SK-N-MC (cell line): ENCODE data around the gene ATXN1.

Source experiments
- EZH2 ChIP-seq: fragments of 200-600 bp; sonication (generic); IDR thresholded peaks from one replicate; pipeline ENCODE4 v1.6.1; 2017; ENCODE audit warnings: antibody characterized with exemption
- FOXP2 ChIP-seq: optimal IDR thresholded peaks from 2 replicates; pipeline ENCODE3; 2011; ENCODE audit warnings: mild to moderate bottlenecking, moderate library complexity; ENCODE audit not compliant: insufficient read depth; ENCODE audit errors: extremely low read length, control extremely low read depth
- POLR2AphosphoS5 ChIP-seq: IDR thresholded peaks from 2 replicates; pipeline ENCODE4 v1.6.1; 2012; ENCODE audit warnings: mild to moderate bottlenecking, low read depth, low read length, borderline replicate concordance

DNA sequence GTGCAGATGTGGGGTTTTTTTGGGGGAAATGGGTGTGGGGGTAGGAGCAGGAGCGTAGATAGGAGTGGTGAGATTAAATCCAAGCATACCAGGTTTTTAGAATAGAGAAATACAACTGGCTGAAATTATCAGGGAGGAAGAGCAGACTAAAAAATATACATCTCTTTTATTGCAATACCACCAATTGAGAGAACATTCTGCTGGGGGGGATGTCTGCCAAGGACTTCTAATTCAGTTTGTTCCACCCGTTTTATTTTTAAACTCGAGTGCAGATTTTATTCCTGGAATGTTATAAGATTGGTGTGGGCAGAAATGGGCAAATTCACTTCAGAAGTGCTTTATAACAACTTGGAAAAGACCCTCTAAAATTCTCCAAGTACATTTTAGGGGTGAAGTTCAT is 330.2 kb downstream of the ATXN1 start:
- no peak for TF ChIP-seq POLR2AphosphoS5
- TF ChIP-seq EZH2: no peak
- no peak for TF ChIP-seq FOXP2
